H1 (cell line): ENCODE measurements around the gene AKT1. TPM values are rescaled to one million over a fixed set of nuclear protein-coding genes. Genes with fewer than 3 reads are reported as not detected.

ENCODE experiments used
- CTCF ChIA-PET: fragments of 300-600 bp; sonication (Branson Sonifier 250); formaldehyde crosslinking; loops from one replicate; lab custom pipeline; 2021; ENCODE audit not compliant: partially characterized antibody; lab: Charles Lee
- POLR2A ChIA-PET: fragments of 300-600 bp; sonication (Branson Sonifier 250); formaldehyde crosslinking; loops from one replicate; lab custom pipeline; 2021; ENCODE audit warnings: inconsistent platforms; ENCODE audit not compliant: partially characterized antibody; lab: Charles Lee
- DNase-seq, 2 experiments: peaks; one replicate each; pipeline versions ENCODE4 v3.0.0 to v3.0.0-alpha.2; 2010 to 2022; ENCODE audit warnings: low spot score in 2 of 2, low read depth in 1 of 2, mixed read lengths in 1 of 2
- FAIRE-seq: peaks from 2 replicates; lab custom pipeline; 2011; peaks lifted over from hg19 to GRCh38; lab: Jason Lieb, UNC
- H2AFZ ChIP-seq: 2 replicates; pipeline ENCODE4 v1.8.1; 2012; ENCODE audit warnings: low read length, inconsistent platforms
- H2AK5ac ChIP-seq: 2 replicates; pipeline ENCODE4 v1.6.1; 2013; ENCODE audit warnings: low read depth, low read length
- H2BK120ac ChIP-seq: replicated peaks from 2 replicates; pipeline ENCODE3; 2013; ENCODE audit warnings: low read depth, low read length, inconsistent platforms
- H2BK12ac ChIP-seq: 2 replicates; pipeline ENCODE4 v1.6.1; 2013; ENCODE audit warnings: low read depth, low read length
- H2BK15ac ChIP-seq: 2 replicates; pipeline ENCODE4 v1.6.1; 2013; ENCODE audit warnings: low read length
- H2BK20ac ChIP-seq: 2 replicates; pipeline ENCODE4 v1.6.1; 2013; ENCODE audit warnings: low read length
- H2BK5ac ChIP-seq: 2 replicates; pipeline ENCODE4 v1.6.1; 2013; ENCODE audit warnings: low read depth, low read length
- H3K14ac ChIP-seq: 2 replicates; pipeline ENCODE4 v1.6.1; 2013; ENCODE audit warnings: inconsistent platforms; ENCODE audit not compliant: insufficient read length
- H3K18ac ChIP-seq: 2 replicates; pipeline ENCODE4 v1.6.1; 2013; ENCODE audit warnings: low read length; ENCODE audit errors: extremely low read depth
- H3K23ac ChIP-seq: 2 replicates; pipeline ENCODE4 v1.6.1; 2013; ENCODE audit warnings: inconsistent platforms; ENCODE audit not compliant: insufficient read length
- H3K23me2 ChIP-seq: 2 replicates; pipeline ENCODE4 v1.6.1; 2013; ENCODE audit warnings: low read depth, low read length
- H3K27ac ChIP-seq: 2 replicates; pipeline ENCODE4 v1.6.1; 2011; ENCODE audit warnings: low read depth, low read length, inconsistent platforms
- H3K27me3 ChIP-seq, 4 experiments: replicated peaks in 1 of 4; 1 replicate in 1 of 4; 2 replicates in 3 of 4; pipeline versions ENCODE4 v1.6.1 to v1.8.1; 2011 to 2013; ENCODE audit warnings: low read length in 3 of 4, mild to moderate bottlenecking in 3 of 4, inconsistent platforms in 2 of 4, mixed read lengths in 2 of 4, moderate library complexity in 1 of 4; ENCODE audit not compliant: control insufficient read depth in 3 of 4, insufficient read depth in 3 of 4; ENCODE audit errors: extremely low read depth in 1 of 4
- H3K36me3 ChIP-seq, 4 experiments: 2 replicates each; pipeline versions ENCODE4 v1.6.1 to v1.8.1; 2011 to 2013; ENCODE audit warnings: mild to moderate bottlenecking in 4 of 4, low read length in 3 of 4, moderate library complexity in 2 of 4, control low read depth in 1 of 4, inconsistent platforms in 1 of 4; ENCODE audit not compliant: insufficient read depth in 4 of 4, control insufficient read depth in 2 of 4
- H3K4ac ChIP-seq: replicated peaks from 2 replicates; pipeline ENCODE3; 2013; ENCODE audit warnings: low read length, low read depth, mixed read lengths, inconsistent platforms; ENCODE audit not compliant: insufficient read length
- H3K4me1 ChIP-seq, 4 experiments: replicated peaks in 1 of 4; 1 replicate in 1 of 4; 2 replicates in 3 of 4; pipeline versions ENCODE4 v1.6.1 to v1.8.1; 2011 to 2013; ENCODE audit warnings: low read length in 3 of 4, inconsistent platforms in 2 of 4, mixed read lengths in 1 of 4; ENCODE audit not compliant: insufficient read depth in 4 of 4, control insufficient read depth in 3 of 4
- H3K4me2 ChIP-seq, 2 experiments: 2 replicates each; pipeline versions ENCODE4 v1.6.1 to v1.8.1; 2011 to 2013; ENCODE audit warnings: low read depth in 2 of 2, low read length in 2 of 2, control low read depth in 1 of 2, inconsistent platforms in 1 of 2, mild to moderate bottlenecking in 1 of 2; ENCODE audit not compliant: insufficient read depth in 1 of 2
- H3K4me3 ChIP-seq, 4 experiments: fragments of 200-600, 300-600 bp in 1 of 4; sonication (generic), shearing (Covaris generic), sonication (Bioruptor Twin) in 1 of 4; 2 replicates each; pipeline versions ENCODE4 v1.5.1 to v1.8.1; 2011 to 2016; ENCODE audit warnings: low read length in 4 of 4, low read depth in 3 of 4, control low read depth in 2 of 4, inconsistent platforms in 2 of 4, mild to moderate bottlenecking in 2 of 4, mixed read lengths in 1 of 4, moderate library complexity in 1 of 4; ENCODE audit not compliant: insufficient read depth in 2 of 4; ENCODE audit errors: extremely low read depth in 1 of 4
- H3K56ac ChIP-seq: replicated peaks from 2 replicates; pipeline ENCODE3; 2013; ENCODE audit warnings: low read depth, mild to moderate bottlenecking, mixed read lengths, low read length, inconsistent platforms; ENCODE audit not compliant: insufficient read length
- H3K79me1 ChIP-seq: 2 replicates; pipeline ENCODE4 v1.6.1; 2013; ENCODE audit warnings: low read depth, low read length, control low read depth
- H3K79me2 ChIP-seq, 2 experiments: 2 replicates each; pipeline versions ENCODE4 v1.6.1 to v1.8.1; 2012 to 2013; ENCODE audit warnings: low read length in 2 of 2, mild to moderate bottlenecking in 2 of 2, inconsistent platforms in 1 of 2; ENCODE audit not compliant: insufficient read depth in 2 of 2, control insufficient read depth in 1 of 2
- H3K9ac ChIP-seq, 4 experiments: replicated peaks in 1 of 4; 1 replicate in 1 of 4; 2 replicates in 3 of 4; pipeline versions ENCODE4 v1.6.1 to v1.8.1; 2011 to 2013; ENCODE audit warnings: low read depth in 3 of 4, low read length in 3 of 4, control low read depth in 2 of 4, mild to moderate bottlenecking in 2 of 4, moderate library complexity in 2 of 4, inconsistent platforms in 1 of 4; ENCODE audit errors: extremely low read depth in 1 of 4
- H3K9me3 ChIP-seq, 2 experiments: 2 replicates each; pipeline versions ENCODE4 v1.6.1 to v1.8.1; 2012 to 2013; ENCODE audit warnings: mild to moderate bottlenecking in 2 of 2, moderate library complexity in 2 of 2, control low read depth in 1 of 2, inconsistent platforms in 1 of 2, low read depth in 1 of 2, low read length in 1 of 2, mixed read lengths in 1 of 2; ENCODE audit not compliant: insufficient read depth in 2 of 2
- H4K20me1 ChIP-seq, 2 experiments: replicated peaks in 1 of 2; 2 replicates each; pipeline versions ENCODE3 to v1.8.1; 2011 to 2013; ENCODE audit warnings: inconsistent platforms in 2 of 2, low read length in 2 of 2, mild to moderate bottlenecking in 1 of 2; ENCODE audit not compliant: insufficient read depth in 2 of 2, control insufficient read depth in 1 of 2
- H4K5ac ChIP-seq: 2 replicates; pipeline ENCODE4 v1.6.1; 2013; ENCODE audit warnings: low read length, low read depth, mixed read lengths, inconsistent platforms; ENCODE audit not compliant: insufficient read length
- H4K8ac ChIP-seq: 2 replicates; pipeline ENCODE4 v1.8.0; 2013; ENCODE audit warnings: mild to moderate bottlenecking, moderate library complexity, low read length, inconsistent platforms; ENCODE audit not compliant: insufficient read depth; ENCODE audit errors: extremely low read depth
- H4K91ac ChIP-seq: replicated peaks from 2 replicates; pipeline ENCODE3; 2013; ENCODE audit warnings: low read length, mixed read lengths, inconsistent platforms; ENCODE audit not compliant: insufficient read length
- ASH2L ChIP-seq: fragments of 200-600, 300-600 bp; sonication (generic); IDR thresholded peaks from one replicate; pipeline ENCODE4 v1.7.1; 2017; ENCODE audit warnings: low read length
- SAP30 ChIP-seq: fragments of 300-600 bp; sonication (generic); IDR thresholded peaks from 2 replicates; pipeline ENCODE4 v1.7.1; 2012; ENCODE audit warnings: low read length, moderate library complexity, mild to moderate bottlenecking, inconsistent platforms; ENCODE audit not compliant: insufficient read depth, insufficient replicate concordance
- TAF7 ChIP-seq: optimal IDR thresholded peaks from 2 replicates; pipeline ENCODE3; 2011; ENCODE audit warnings: low read depth, mild to moderate bottlenecking, inconsistent platforms, low read length, moderate library complexity, borderline replicate concordance
- WGBS, 2 experiments: shearing (Covaris generic) in 1 of 2; methylation state at CpG; one replicate each; pipeline versions ENCODE4 v1.1.6 to v1.1.7; 2013 to 2015; ENCODE audit warnings: low lambda C conversion rate in 2 of 2, mixed read lengths in 2 of 2, inconsistent platforms in 1 of 2, low coverage in 1 of 2, missing lambda C conversion rate in 1 of 2; ENCODE audit not compliant: insufficient replicate concordance in 2 of 2, insufficient coverage in 1 of 2, insufficient read length in 1 of 2; ENCODE audit errors: extremely low coverage in 1 of 2, missing lambda C conversion rate in 1 of 2; 5-methylcytosine and 5-hydroxymethylcytosine counted together
- polyA plus RNA-seq, 7 experiments: library from polyadenylated mRNA; depleted of rRNA in 3 of 7; stranded (reverse) in 5 of 7; unstranded in 2 of 7; fragments of >200 nt in 5 of 7; fragments of 200-250 nt in 2 of 7; gene quantifications; 1 replicate in 5 of 7; 2 replicates in 1 of 7; 4 replicates in 1 of 7; pipeline versions ENCODE4 v1.2.1 to v1.2.3, GENCODE V29; 2011 to 2013; ENCODE audit warnings: missing spikeins in 2 of 7, mixed read lengths in 2 of 7
- total RNA-seq: library from RNA; stranded (reverse); fragmentation: NEBNext Ultra II Directional; extraction: Animal tissue kit (Norgen Biotek cat#: 25700); gene quantifications from 2 replicates; pipeline ENCODE4 v1.2.1, GENCODE V29; 2021

Gene AKT1
- total and polyA plus RNA-seq, 2 of the 8 experiments (the other 6 are each of a cell fraction or from before 2014, with no cell fraction given), result 68.1 to 71.5 TPM

DNA sequence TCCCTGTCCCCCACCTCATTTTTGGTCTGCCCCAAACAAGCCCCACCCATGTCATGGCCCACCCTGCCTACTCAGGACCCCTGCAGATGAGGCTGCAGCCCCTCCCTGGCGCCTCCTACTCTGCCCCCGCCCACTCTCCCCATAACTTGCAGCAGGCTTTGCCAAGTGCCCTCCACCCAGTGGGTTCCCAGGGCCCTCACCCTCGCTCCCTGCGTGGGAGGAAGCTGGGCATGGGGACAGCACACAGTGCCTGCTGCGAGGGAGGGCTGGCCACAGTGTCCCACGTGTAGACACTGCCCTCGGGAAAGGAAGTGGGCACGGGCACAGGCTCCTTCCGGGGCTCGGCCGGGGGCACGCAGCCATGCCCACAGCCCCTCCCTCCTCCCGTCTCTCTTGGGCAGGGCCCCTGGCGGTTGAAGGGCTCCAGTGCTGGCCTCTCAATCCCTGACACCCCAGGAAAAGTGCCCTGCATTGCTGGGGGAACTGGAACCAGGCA is 9.4 kb downstream of the AKT1 start:
- Histone ChIP-seq H2AFZ (no peak overlapping the region), H3K9ac (no peak overlapping the region), H3K4me3 (no peak overlapping the region), H2BK120ac (no peak overlapping the region), H3K79me2 (no peaks in the 10 kb centered on the region), H3K18ac (no peak overlapping the region), H4K91ac (no peak overlapping the region), H3K27ac (no peak overlapping the region), H4K8ac (no peak overlapping the region), H3K27me3 (no peaks in the 10 kb centered on the region), H2AK5ac (no peak overlapping the region), H4K5ac (no peak overlapping the region), H2BK5ac (no peak overlapping the region; the same call in 1 of the 2 replicates), H3K4me1 (no peaks in the 10 kb centered on the region), H2BK15ac (no peak overlapping the region), H3K4me2 (no peak overlapping the region), H3K14ac (no peak overlapping the region), H3K56ac (no peak overlapping the region), H3K23me2 (no peaks in the 10 kb centered on the region), H3K23ac (no peak overlapping the region), H3K9me3 (no peaks in the 10 kb centered on the region), H2BK20ac (no peak overlapping the region), H3K4ac (no peak overlapping the region), H4K20me1 (peaks cover 21 to 23% of the 10 kb centered on the region in 2 experiments), H3K36me3 (peaks cover 0 to 4% (median 0%) of the 10 kb centered on the region in 4 experiments; a peak in 2 of 8 replicates), H3K79me1 (no peaks in the 10 kb centered on the region; the same call in none of the 2 replicates), H2BK12ac (no peak overlapping the region)
- ChIA-PET CTCF (interaction anchor here (4.0 kb wide), 1 partner anchor 16 kb away, joined by 28 read pairs; no protein-coding TSS in a partner anchor), POLR2A (interaction anchor here (1.5 kb wide), 1 partner anchor 10 kb away, joined by 3 read pairs; no protein-coding TSS in a partner anchor)
- 87% methylated on average over 6 of the region's 14 CpGs; no CpG with 5 or more reads in 1 of the 2 experiments for WGBS, 2 experiments
- DNase-seq (no peak), FAIRE-seq (no peak)
- no peak for TF ChIP-seq ASH2L
- TF ChIP-seq TAF7, result no peak
- no peak for TF ChIP-seq SAP30
